ENCODE data around the gene MED1. TPM values are rescaled to one million over a fixed set of nuclear protein-coding genes. Genes with fewer than 3 reads are reported as not detected.

Gene MED1
- total and polyA plus RNA-seq, 2 of the 4 experiments (the other 2 are of a cell fraction), result 16.9 to 24.2 TPM

GRCh38 chr17:39443326-39443725, 7.7 kb downstream of the MED1 start:
- DNase-seq (no peak), ATAC-seq (ENCODE audit: low read depth) (no peak)
- ChIA-PET CTCF (no interaction called here), POLR2A (ENCODE audit: unreplicated experiment) (no interaction called here)
- H3K9ac ChIP-seq (ENCODE audit: low read depth, low read length), result no peak overlapping the region
- H3K4me3 ChIP-seq (ENCODE audit: insufficient read depth, low read depth, low read length), result no peak overlapping the region
- in situ Hi-C loops (cut with MboI; ENCODE audit: low sequenced_read_pairs), result no loop called here
- no peaks in the 10 kb centered on the region for H3K4me1 ChIP-seq (ENCODE audit: control insufficient read depth, insufficient read depth, low read length)
- no peak overlapping the region for H3K14ac ChIP-seq (replicated peaks; ENCODE audit: low read depth, low read length)
- intact Hi-C loops (cut with micrococcal nuclease), result no loop called here
- no peak for TF ChIP-seq CEBPB (IDR thresholded peaks at IDR 0.05; ENCODE audit: low read depth, low read length)
- TF ChIP-seq CHD1 (IDR thresholded peaks at IDR 0.05; ENCODE audit: low read depth, low read length), result no peak
- TF ChIP-seq RCOR1 (IDR thresholded peaks at IDR 0.05; ENCODE audit: insufficient replicate concordance, low read length), result no peak
- no peak; the same call in 1 of the 2 replicates for TF ChIP-seq MAFK (IDR thresholded peaks at IDR 0.05; ENCODE audit: low read depth, low read length)
- no peak for TF ChIP-seq CTCF (conservative IDR thresholded peaks at IDR 0.05; ENCODE audit: low read depth, low read length)
- no peak for TF ChIP-seq NFE2L2 (IDR thresholded peaks at IDR 0.05; ENCODE audit: low read depth, low read length)
- TF ChIP-seq MAZ (IDR thresholded peaks at IDR 0.05; ENCODE audit: borderline replicate concordance, low read depth, low read length), result no peak
- TF ChIP-seq BHLHE40 (IDR thresholded peaks at IDR 0.05; ENCODE audit: low read depth, low read length), result no peak
- TF ChIP-seq, protein P1, sequence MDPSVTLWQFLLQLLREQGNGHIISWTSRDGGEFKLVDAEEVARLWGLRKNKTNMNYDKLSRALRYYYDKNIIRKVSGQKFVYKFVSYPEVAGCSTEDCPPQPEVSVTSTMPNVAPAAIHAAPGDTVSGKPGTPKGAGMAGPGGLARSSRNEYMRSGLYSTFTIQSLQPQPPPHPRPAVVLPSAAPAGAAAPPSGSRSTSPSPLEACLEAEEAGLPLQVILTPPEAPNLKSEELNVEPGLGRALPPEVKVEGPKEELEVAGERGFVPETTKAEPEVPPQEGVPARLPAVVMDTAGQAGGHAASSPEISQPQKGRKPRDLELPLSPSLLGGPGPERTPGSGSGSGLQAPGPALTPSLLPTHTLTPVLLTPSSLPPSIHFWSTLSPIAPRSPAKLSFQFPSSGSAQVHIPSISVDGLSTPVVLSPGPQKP (IDR thresholded peaks at IDR 0.05; ENCODE audit: borderline replicate concordance, low read depth, low read length), result no peak
- no peak for TF ChIP-seq RAD21 (IDR thresholded peaks at IDR 0.05; ENCODE audit: low read length)
- no peak for TF ChIP-seq POLR2A (IDR thresholded peaks at IDR 0.05; ENCODE audit: low read depth, low read length)
- TF ChIP-seq SMC3 (IDR thresholded peaks at IDR 0.05; ENCODE audit: low read depth, low read length), result no peak
- TF ChIP-seq RFX5 (IDR thresholded peaks at IDR 0.05; ENCODE audit: low read depth, low read length), result no peak
- H3K4me2 ChIP-seq (ENCODE audit: low read depth, low read length), result no peak overlapping the region
- BruUV-seq (replicated peaks), result no TSS peak
- H4K5ac ChIP-seq (ENCODE audit: low read depth, low read length), result no peak overlapping the region
- no peaks in the 10 kb centered on the region for H3K27me3 ChIP-seq (ENCODE audit: control insufficient read depth, insufficient read depth, low read length)
- no peak overlapping the region for H2BK120ac ChIP-seq (ENCODE audit: low read depth, low read length)
- H3K79me1 ChIP-seq (ENCODE audit: low read depth in 1 of 2, low read length in 2 of 2), result peaks cover 3 to 21% of the 10 kb centered on the region in 2 experiments; a peak in 2 of 4 replicates
- dilution Hi-C loops (cut with HindIII; ENCODE audit: low sequenced_read_pairs, unreplicated experiment), result no loop called here
- H3K23ac ChIP-seq (ENCODE audit: low read depth, low read length), result no peak overlapping the region
- H3K9me1 ChIP-seq (ENCODE audit: insufficient read depth, low read length), result no peaks in the 10 kb centered on the region
- H3K36me3 ChIP-seq (ENCODE audit: control insufficient read depth, insufficient read depth, low read length), result peaks cover 49% of the 10 kb centered on the region
- no peaks in the 10 kb centered on the region for H3K9me3 ChIP-seq (ENCODE audit: control insufficient read depth, insufficient read depth, low read length)
- no peak overlapping the region for H2BK15ac ChIP-seq (ENCODE audit: low read depth, low read length)
- no peak overlapping the region for H3K18ac ChIP-seq (ENCODE audit: low read depth, low read length)
- H4K91ac ChIP-seq (ENCODE audit: insufficient read depth, low read depth, low read length), result no peak overlapping the region
- no peak overlapping the region for H2AK9ac ChIP-seq (replicated peaks; ENCODE audit: low read depth, low read length, poor library complexity)
- no peaks in the 10 kb centered on the region; the same call in 1 of the 2 replicates for H4K20me1 ChIP-seq (ENCODE audit: insufficient read depth, low read length)
- no peak overlapping the region for H2BK20ac ChIP-seq (ENCODE audit: low read depth, low read length)
- no peak overlapping the region for H3K4ac ChIP-seq (ENCODE audit: low read depth, low read length)
- H2AK5ac ChIP-seq (ENCODE audit: low read depth, low read length), result no peak overlapping the region
- H2BK5ac ChIP-seq (ENCODE audit: low read depth, low read length, poor library complexity, severe bottlenecking), result no peak overlapping the region
- no peak overlapping the region for H4K8ac ChIP-seq (ENCODE audit: low read depth in 2 of 2, low read length in 2 of 2)
- H2AFZ ChIP-seq (replicated peaks; ENCODE audit: low read length, poor library complexity), result no peak overlapping the region
- no peak overlapping the region for H3K27ac ChIP-seq (ENCODE audit: insufficient read depth, low read length)
- no peak overlapping the region for H3K56ac ChIP-seq (ENCODE audit: extremely low read depth, insufficient read depth, low read length)
